Lung (tissue), 12 donors: Measurements from ENCODE around the gene GRK3. TPM values are rescaled to one million over a fixed set of nuclear protein-coding genes. Genes with fewer than 3 reads are reported as not detected.

Experiments
- ATAC-seq: fragments of 200-7000 bp; cut with Tn5 transposase; one replicate; pipeline ENCODE4 v1.9.1; 2020; ENCODE audit warnings: moderate number of reproducible peaks; ENCODE audit not compliant: insufficient read depth, low FRiP score
- DNase-seq, 3 donors: peaks; one replicate each; pipeline ENCODE4 v3.0.0-alpha.2; 2013 to 2017
- H3K27ac ChIP-seq, 2 donors: one replicate each; pipeline ENCODE4 v1.5.1; 2013; ENCODE audit warnings: mild to moderate bottlenecking in 2 of 2, moderate library complexity in 2 of 2, control low read depth in 1 of 2, inconsistent platforms in 1 of 2, low read depth in 1 of 2, low read length in 1 of 2
- H3K27me3 ChIP-seq, 3 donors: one replicate each; pipeline ENCODE4 v1.5.1; 2013; ENCODE audit warnings: low read length in 2 of 3; ENCODE audit not compliant: control insufficient read depth in 3 of 3, insufficient read depth in 3 of 3
- H3K36me3 ChIP-seq, 4 donors: one replicate each; pipeline ENCODE4 v1.5.1; 2013; ENCODE audit warnings: low read length in 4 of 4, mild to moderate bottlenecking in 1 of 4, moderate library complexity in 1 of 4; ENCODE audit not compliant: control insufficient read depth in 4 of 4, insufficient read depth in 4 of 4
- H3K4me1 ChIP-seq, 5 donors: one replicate each; pipeline ENCODE4 v1.5.1; 2013; ENCODE audit warnings: low read length in 5 of 5, mild to moderate bottlenecking in 2 of 5, moderate library complexity in 1 of 5; ENCODE audit not compliant: control insufficient read depth in 5 of 5, insufficient read depth in 5 of 5
- H3K4me3 ChIP-seq: one replicate; pipeline ENCODE4 v1.5.1; 2013; ENCODE audit warnings: mild to moderate bottlenecking, control low read depth, moderate library complexity
- H3K9ac ChIP-seq, 2 donors: one replicate each; pipeline ENCODE4 v1.5.1; 2013; ENCODE audit warnings: low read length in 2 of 2, control low read depth in 1 of 2; ENCODE audit not compliant: insufficient read depth in 1 of 2
- H3K9me3 ChIP-seq, 4 donors: one replicate each; pipeline ENCODE4 v1.5.1; 2013; ENCODE audit warnings: low read length in 3 of 4, mild to moderate bottlenecking in 1 of 4, moderate library complexity in 1 of 4; ENCODE audit not compliant: control insufficient read depth in 4 of 4, insufficient read depth in 3 of 4
- WGBS, 2 donors: extraction: QIAGEN DNeasy Blood & Tissue Kit; methylation state at CpG; one replicate each; pipeline ENCODE4 v1.1.7; 2013; 5-methylcytosine and 5-hydroxymethylcytosine counted together
- polyA plus RNA-seq, 2 donors: library from polyadenylated mRNA; stranded (reverse); fragments of 200-250 nt; gene quantifications; one replicate each; pipeline ENCODE4 v1.2.1, GENCODE V29; 2013
- total RNA-seq, 2 donors: library from RNA; depleted of rRNA in 1 of 2; stranded (reverse); fragments of >200 nt in 1 of 2; gene quantifications; one replicate each; pipeline ENCODE4 v1.2.1, GENCODE V29; 2014 to 2021
- TF ChIP-seq, protein P1 (sequence below): IDR thresholded peaks from 2 replicates; pipeline ENCODE4 v1.5.1; 2012; ENCODE audit warnings: mild to moderate bottlenecking; ENCODE audit errors: control extremely low read depth, extremely low read depth
- donor health status: control.
- donor health status: control.
- donor health status: Bipolar disorder and iron deficiency.
- donor health status: healthy.
- donor health status: DM: yes; HTN: yes; CAD: no.

The GRK3 gene
- total and polyA plus RNA-seq, 4 donors, result 5.0 to 27.3 (median 18.0) TPM

- Histone ChIP-seq H3K9me3 (no peaks in the 10 kb centered on the region), H3K27me3 (no peaks in the 10 kb centered on the region), H3K4me1 (peaks cover 0 to 31% (median 11%) of the 10 kb centered on the region in 5 donors), H3K27ac (no peak overlapping the region), H3K4me3 (no peak overlapping the region), H3K9ac (no peak overlapping the region), H3K36me3 (peaks cover 0 to 17% (median 0%) of the 10 kb centered on the region in 4 donors)
- 87 to 94% methylated on average over 7 of the region's 7 CpGs for WGBS, 2 donors
- DNase-seq (no peak), ATAC-seq (no peak)
- TF ChIP-seq, protein P1, sequence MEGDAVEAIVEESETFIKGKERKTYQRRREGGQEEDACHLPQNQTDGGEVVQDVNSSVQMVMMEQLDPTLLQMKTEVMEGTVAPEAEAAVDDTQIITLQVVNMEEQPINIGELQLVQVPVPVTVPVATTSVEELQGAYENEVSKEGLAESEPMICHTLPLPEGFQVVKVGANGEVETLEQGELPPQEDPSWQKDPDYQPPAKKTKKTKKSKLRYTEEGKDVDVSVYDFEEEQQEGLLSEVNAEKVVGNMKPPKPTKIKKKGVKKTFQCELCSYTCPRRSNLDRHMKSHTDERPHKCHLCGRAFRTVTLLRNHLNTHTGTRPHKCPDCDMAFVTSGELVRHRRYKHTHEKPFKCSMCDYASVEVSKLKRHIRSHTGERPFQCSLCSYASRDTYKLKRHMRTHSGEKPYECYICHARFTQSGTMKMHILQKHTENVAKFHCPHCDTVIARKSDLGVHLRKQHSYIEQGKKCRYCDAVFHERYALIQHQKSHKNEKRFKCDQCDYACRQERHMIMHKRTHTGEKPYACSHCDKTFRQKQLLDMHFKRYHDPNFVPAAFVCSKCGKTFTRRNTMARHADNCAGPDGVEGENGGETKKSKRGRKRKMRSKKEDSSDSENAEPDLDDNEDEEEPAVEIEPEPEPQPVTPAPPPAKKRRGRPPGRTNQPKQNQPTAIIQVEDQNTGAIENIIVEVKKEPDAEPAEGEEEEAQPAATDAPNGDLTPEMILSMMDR, result no peak
Measured at GRCh38 chr22:25698461-25698860, 134.0 kb downstream of the GRK3 start.

DNA sequence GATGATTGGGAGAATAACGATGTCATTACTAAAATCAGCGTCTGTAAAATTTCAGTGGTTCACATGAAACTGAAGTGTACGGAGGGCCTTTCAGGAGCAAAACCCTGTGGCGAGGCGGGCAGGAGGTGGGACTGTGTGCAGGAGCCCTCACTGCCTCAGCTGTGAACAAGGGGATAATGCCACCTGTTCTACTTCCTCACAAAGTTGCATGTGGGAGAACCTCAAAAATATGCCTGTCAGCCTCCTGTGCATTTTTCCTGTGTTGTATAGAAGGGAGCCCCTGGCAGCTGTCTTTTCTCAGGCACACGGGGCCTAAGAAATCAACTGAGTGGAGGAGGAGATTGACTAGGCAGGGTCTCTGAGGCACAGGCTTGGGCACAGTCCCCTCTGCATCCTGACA, 134.5 kb downstream of the GRK3 start:
- 83 to 90% methylated on average over 6 of the region's 6 CpGs for WGBS, 2 donors
- H3K36me3 ChIP-seq, result peaks cover 0 to 17% (median 0%) of the 10 kb centered on the region in 4 donors
- H3K27me3 ChIP-seq, result no peaks in the 10 kb centered on the region
- H3K4me3 ChIP-seq, result no peak overlapping the region
- no peak overlapping the region for H3K9ac ChIP-seq
- peaks cover 0 to 30% (median 10%) of the 10 kb centered on the region in 5 donors for H3K4me1 ChIP-seq
- no peak for ATAC-seq
- H3K27ac ChIP-seq, result no peak overlapping the region
- H3K9me3 ChIP-seq, result no peaks in the 10 kb centered on the region
- TF ChIP-seq, protein P1, result no peak
- DNase-seq, result no peak

DNA sequence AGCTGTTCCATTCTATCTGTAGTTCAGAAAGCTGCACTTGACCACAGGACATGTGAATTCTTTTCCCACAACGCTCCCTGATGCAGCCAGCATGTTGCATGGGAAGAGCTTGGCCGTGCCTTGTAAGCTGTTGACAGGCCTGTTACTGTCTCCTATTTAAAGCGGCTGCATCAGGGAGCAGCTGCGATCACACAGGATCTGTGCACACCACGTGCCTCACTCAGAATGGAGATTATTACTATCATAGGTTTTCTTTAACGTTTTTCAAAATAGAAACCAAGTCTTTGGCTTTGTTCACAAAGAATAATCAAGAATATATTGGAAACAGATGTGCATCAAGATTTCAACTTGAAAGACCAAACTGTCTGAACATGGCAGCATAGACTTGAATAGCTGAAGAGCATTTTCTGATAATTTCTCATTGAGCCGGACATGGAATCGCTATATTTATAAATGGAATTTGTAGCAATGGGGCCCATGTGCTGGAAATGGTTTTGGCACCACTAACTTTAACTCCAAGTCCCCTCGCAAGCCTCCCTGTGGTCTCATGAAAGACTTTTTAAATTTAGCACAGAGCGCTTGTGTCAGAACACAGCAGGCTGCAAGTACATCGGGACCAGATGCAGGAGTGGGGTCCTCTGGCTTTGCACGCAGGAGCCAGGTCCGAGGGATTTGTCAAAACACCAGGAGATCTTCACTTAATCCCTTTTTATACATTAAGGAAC, 136.7 kb downstream of the GRK3 start:
- Histone ChIP-seq H3K36me3 (peaks cover 0 to 19% (median 0%) of the 10 kb centered on the region in 4 donors), H3K4me3 (no peak overlapping the region), H3K9ac (no peak overlapping the region), H3K9me3 (no peaks in the 10 kb centered on the region), H3K4me1 (peaks cover 0 to 29% (median 6%) of the 10 kb centered on the region in 5 donors), H3K27me3 (no peaks in the 10 kb centered on the region), H3K27ac (no peak overlapping the region)
- DNase-seq, result peak; percentile 84 to 95 (median 92)
- TF ChIP-seq, protein P1, result no peak
- peak; percentile 27 for ATAC-seq
- 71 to 81% methylated on average over 13 of the region's 13 CpGs for WGBS, 2 donors
